ENCODE measurements around the gene RD3L. TPM values are rescaled to one million over a fixed set of nuclear protein-coding genes. Genes with fewer than 3 reads are reported as not detected.

Gene RD3L
- total RNA-seq, 1 experiment from 2014 or later: not detected

DNA sequence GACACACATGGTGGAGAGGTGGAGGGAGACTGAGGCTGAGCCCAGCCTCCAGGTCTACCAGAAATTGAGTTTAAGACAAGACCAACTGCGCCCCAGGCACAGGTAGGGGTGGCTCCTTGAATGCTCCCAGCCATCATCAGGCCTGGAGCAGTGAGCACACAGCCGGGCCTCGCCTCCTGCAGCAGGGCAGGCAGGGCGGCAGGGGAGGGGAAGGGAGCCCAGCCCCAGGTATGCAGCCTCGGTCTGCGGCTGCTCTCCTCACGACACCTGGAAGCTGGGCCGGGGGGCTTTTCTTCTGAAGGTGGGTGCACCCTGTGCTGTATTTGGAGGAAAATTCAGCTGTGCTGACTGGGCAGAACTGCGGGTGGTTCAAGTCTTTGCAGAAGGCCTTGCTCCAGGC is 43.6 kb downstream of the RD3L start:
- H2BK20ac ChIP-seq (ENCODE audit: low read depth, low read length, poor library complexity, severe bottlenecking): no peak overlapping the region
- no peak overlapping the region for H4K91ac ChIP-seq (ENCODE audit: insufficient read length, low read depth, low read length)
- H3K27ac ChIP-seq (ENCODE audit: insufficient read length, low read depth, low read length): no peak overlapping the region
- peaks cover 3 to 5% (median 5%) of the 10 kb centered on the region in 3 experiments; a peak in 3 of 7 replicates for H3K36me3 Mint-ChIP-seq (ENCODE audit: insufficient read depth in 1 of 3, low read depth in 3 of 3)
- H3K23me2 ChIP-seq (ENCODE audit: insufficient read length, low read depth, low read length, poor library complexity, severe bottlenecking): no peaks in the 10 kb centered on the region
- no peak overlapping the region for H3K4ac ChIP-seq (ENCODE audit: low read depth, low read length)
- no peak overlapping the region for H3K14ac ChIP-seq (ENCODE audit: insufficient read depth, low read length)
- no peak overlapping the region for H4K5ac ChIP-seq (ENCODE audit: insufficient read length, low read depth, low read length)
- H2BK120ac ChIP-seq (ENCODE audit: low read depth, low read length, poor library complexity, severe bottlenecking): no peak overlapping the region
- H3K9me3 Mint-ChIP-seq: peaks cover 5 to 6% of the 10 kb centered on the region in 2 experiments
- no peaks in the 10 kb centered on the region for H3K27me3 ChIP-seq (ENCODE audit: insufficient read depth, low read length)
- no peak overlapping the region for H4K8ac ChIP-seq (replicated peaks; ENCODE audit: insufficient read length, low read depth, low read length)
- no peak overlapping the region for H2AFZ ChIP-seq (ENCODE audit: low read length)
- H3K79me2 ChIP-seq (ENCODE audit: insufficient read depth, low read length): no peaks in the 10 kb centered on the region
- no peak overlapping the region for H3T11ph ChIP-seq (ENCODE audit: low read length)
- H3K23ac ChIP-seq (ENCODE audit: insufficient read length, low read depth, low read length): no peak overlapping the region
- H3K9ac ChIP-seq (ENCODE audit: extremely low read depth, insufficient read length, low read length): no peak overlapping the region
- no peaks in the 10 kb centered on the region for H3K4me1 ChIP-seq (ENCODE audit: insufficient read depth, low read length)
- no peak for DNase-seq
- peaks cover 2% of the 10 kb centered on the region for H4K20me1 ChIP-seq (ENCODE audit: control insufficient read depth, insufficient read depth, insufficient read length)
- H2BK15ac ChIP-seq (ENCODE audit: low read depth, low read length): no peak overlapping the region
- H3K4me1 Mint-ChIP-seq: peaks cover 0 to 6% of the 10 kb centered on the region in 2 experiments; a peak in 2 of 4 replicates
- H3K4me3 Mint-ChIP-seq: no peak overlapping the region
- WGBS (ENCODE audit: extremely low coverage, insufficient read length, low lambda C conversion rate): no CpG with 5 or more reads among the region's 9 CpGs
- no peak overlapping the region for H2BK12ac ChIP-seq (ENCODE audit: insufficient read length, low read depth, low read length)
- H3K79me1 ChIP-seq (ENCODE audit: insufficient read depth, low read depth, low read length, poor library complexity, severe bottlenecking): no peaks in the 10 kb centered on the region
- H3K18ac ChIP-seq (ENCODE audit: insufficient read length, low read depth, low read length): no peak overlapping the region
- no peak overlapping the region for H3K56ac ChIP-seq (ENCODE audit: insufficient read length, low read depth, low read length)
- no peak overlapping the region for H2BK5ac ChIP-seq (ENCODE audit: insufficient read length, low read length)
- no peaks in the 10 kb centered on the region for H3K9me3 ChIP-seq (ENCODE audit: control insufficient read depth, low read depth, low read length)
- no peak overlapping the region for H3K27ac Mint-ChIP-seq
- no peak overlapping the region for H2AK5ac ChIP-seq (ENCODE audit: insufficient read length, low read length)
- peaks cover 8% of the 10 kb centered on the region for H3K27me3 Mint-ChIP-seq (ENCODE audit: low read depth)
- TF ChIP-seq, protein P1, sequence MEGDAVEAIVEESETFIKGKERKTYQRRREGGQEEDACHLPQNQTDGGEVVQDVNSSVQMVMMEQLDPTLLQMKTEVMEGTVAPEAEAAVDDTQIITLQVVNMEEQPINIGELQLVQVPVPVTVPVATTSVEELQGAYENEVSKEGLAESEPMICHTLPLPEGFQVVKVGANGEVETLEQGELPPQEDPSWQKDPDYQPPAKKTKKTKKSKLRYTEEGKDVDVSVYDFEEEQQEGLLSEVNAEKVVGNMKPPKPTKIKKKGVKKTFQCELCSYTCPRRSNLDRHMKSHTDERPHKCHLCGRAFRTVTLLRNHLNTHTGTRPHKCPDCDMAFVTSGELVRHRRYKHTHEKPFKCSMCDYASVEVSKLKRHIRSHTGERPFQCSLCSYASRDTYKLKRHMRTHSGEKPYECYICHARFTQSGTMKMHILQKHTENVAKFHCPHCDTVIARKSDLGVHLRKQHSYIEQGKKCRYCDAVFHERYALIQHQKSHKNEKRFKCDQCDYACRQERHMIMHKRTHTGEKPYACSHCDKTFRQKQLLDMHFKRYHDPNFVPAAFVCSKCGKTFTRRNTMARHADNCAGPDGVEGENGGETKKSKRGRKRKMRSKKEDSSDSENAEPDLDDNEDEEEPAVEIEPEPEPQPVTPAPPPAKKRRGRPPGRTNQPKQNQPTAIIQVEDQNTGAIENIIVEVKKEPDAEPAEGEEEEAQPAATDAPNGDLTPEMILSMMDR (conservative IDR thresholded peaks at IDR 0.05): no peak
- no peak overlapping the region for H3K4me2 ChIP-seq (ENCODE audit: insufficient read depth, insufficient read length, low read length)

All from H9 (cell line).